NCI-H774 (cell line): ENCODE results near the gene NUP153.
"Not testable (repeated sequence)": the region's sequence is repeated elsewhere in the genome, so short reads cannot be mapped to it uniquely, and the experiment has no call there.

Experiments
- DNase-seq: peaks from one replicate; lab custom pipeline; 2025; lab: John Stamatoyannopoulos, UW

NUP153 gene

GRCh38 chr6:17601386-17601703, 105.4 kb downstream of the NUP153 start:
- DNase-seq: no peak

DNA sequence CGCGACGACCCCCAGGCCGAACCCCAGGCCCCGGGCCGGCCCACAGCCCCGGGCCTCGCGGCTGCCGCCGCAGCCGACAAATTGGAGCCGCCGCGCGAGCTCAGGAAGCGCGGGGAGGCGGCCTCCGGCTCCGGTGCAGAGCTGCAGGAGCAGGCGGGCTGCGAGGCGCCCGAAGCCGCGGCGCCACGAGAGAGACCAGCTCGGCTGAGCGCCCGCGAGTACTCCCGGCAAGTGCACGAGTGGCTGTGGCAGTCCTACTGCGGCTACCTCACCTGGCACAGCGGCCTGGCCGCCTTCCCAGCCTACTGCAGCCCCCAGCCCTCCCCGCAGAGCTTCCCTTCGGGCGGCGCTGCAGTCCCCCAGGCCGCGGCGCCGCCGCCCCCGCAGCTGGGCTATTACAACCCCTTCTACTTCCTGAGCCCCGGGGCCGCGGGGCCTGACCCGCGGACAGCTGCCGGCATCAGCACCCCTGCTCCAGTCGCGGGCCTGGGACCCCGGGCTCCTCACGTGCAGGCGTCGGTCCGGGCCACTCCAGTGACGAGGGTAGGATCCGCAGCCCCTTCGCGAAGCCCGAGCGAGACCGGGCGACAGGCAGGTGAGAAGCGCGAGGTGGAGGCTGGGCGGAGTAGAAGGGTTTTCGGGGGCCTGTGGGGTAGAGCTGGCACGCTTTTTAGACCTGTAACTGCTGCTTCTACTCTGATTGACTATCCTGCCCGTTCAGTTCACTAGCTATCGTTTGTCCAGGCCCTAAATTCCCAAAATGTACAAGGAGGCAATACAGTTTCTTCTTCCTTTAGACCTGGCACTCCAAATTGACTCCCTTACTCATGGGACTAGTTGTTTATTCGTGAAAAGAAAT, 106.0 kb downstream of the NUP153 start:
- no peak for DNase-seq

GRCh38 chr6:17599877-17600526, 106.7 kb downstream of the NUP153 start, which contains the start of gene FAM8A1:
FAM8A1 (plus strand) TSS chr6:17600302; CDS start chr6:17600410, 108 bp downstream.
- peak; percentile 92 for DNase-seq

- DNase-seq: no peak
Observed at GRCh38 chr6:17596085-17596484, 110.6 kb downstream of the NUP153 start.

- no peak for DNase-seq
Observed at GRCh38 chr6:17593246-17593645, 113.5 kb downstream of the NUP153 start.

- DNase-seq: no peak
Observed at GRCh38 chr6:17591287-17591686, 115.4 kb downstream of the NUP153 start.

DNA sequence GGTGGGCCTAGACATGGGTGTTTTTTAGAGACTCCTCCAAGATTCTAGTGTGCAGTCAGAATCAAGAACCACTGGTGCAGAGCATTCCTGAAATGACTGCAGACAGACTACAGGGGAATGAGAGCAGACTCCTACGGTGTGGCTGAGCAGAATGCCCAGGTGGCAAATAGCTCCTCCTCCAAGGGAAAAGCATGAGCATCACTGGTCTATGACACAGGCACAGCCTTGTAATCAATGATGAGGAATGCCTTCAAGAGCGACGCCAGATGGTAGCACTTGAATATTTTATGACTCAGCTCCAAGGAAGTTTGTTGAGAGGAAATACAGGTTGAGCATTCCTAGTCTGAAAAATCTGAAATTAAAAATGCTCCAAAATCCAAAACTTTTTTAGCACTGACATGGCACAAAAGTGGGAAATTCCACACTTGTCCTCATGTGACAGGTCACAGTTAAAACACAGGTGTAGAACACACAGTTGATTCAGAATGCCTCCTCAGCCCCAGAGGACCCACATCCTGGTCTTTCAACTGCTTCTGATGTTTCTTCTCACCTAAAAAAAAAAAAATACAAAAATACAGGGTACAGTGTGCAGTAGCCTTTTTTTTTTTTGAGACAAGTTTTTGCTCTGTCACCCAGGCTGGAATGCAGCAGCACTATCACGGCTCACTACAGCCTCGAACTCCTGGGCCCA, 117.2 kb downstream of the NUP153 start:
- no peak for DNase-seq

DNA sequence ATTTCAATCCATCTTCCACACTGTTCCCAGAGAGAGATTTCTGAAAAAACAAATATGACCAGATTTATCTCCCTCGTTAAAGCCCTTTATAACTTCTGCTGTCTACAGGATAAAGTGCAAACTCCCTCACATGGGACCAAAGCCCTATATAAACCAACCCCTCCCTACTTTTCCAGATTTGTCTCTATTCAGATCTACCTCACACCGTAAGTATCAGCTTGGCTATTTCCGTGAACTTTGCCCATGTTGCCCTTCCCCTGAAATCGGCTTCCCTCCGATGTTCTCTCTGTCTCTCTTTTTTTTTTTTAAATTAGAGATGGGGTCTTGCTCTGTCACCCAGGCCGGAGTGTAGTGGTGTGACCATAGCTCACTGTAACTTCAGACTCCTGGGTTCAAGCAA, 118.7 kb downstream of the NUP153 start:
- no peak for DNase-seq

- DNase-seq: not testable (repeated sequence)
Observed at GRCh38 chr6:17586623-17587022, 120.1 kb downstream of the NUP153 start.

DNA sequence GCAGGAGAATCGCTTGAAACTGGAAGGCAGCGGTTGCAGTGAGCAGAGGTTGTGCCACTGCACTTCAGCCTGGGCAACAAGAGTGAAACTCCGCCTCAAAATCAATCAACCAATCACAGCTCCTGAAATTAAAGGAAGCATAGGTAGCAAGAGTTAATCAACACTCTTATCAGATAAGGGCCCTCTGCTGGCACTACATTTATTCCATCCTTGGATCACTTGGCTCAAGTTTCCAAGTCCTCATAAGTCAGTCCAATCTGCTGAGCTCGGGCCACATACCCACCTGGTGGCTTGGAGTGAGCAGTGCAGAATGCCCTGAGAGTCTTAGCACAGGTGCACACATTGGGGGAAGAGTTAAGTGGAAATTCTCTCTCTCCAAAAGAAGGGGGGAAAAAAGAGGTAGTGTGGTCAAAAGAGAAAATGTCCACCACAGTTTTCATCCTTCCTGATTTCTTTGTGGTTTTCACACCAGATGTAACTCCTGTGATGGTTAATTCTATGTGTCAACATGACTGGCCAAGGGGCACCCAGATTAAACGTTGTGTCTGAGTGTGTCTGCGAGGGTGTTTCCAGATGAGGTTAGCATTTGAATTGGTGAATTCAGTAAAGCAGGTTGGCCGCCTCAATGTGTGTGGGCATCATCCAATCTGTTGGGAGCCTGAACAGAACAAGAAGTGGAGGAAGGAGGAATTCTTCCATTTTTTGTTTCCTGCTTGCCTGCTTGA, 120.8 kb downstream of the NUP153 start:
- DNase-seq: no peak

DNA sequence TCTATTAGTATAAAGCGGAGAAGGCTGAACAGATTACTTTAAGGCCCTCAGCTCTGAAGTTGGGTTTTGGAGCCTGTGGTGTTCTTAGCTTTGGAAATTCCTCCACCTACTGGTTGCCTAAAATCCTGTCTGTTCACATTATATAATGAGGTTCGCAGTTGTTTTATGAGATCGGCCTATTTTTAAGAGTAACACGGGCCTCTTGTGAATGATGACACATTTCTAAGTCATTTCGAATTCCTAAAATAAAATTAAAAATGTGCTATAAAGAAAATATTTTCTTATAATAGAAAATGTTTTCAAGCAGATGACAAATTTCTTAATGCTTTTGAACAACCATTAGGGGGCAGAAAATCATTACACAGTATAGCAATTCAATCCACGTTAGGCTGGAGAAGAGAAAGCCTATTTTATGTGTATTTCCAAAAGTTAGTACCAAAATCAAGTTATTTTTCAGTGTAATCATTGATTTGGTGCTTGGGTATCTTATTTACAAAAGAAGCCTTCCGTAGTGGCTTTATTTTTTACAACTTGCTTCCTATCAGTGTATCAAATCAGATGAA, 122.4 kb downstream of the NUP153 start:
- peak; percentile 55 for DNase-seq

GRCh38 chr6:17583811-17584210, 122.9 kb downstream of the NUP153 start:
- no peak for DNase-seq

DNA sequence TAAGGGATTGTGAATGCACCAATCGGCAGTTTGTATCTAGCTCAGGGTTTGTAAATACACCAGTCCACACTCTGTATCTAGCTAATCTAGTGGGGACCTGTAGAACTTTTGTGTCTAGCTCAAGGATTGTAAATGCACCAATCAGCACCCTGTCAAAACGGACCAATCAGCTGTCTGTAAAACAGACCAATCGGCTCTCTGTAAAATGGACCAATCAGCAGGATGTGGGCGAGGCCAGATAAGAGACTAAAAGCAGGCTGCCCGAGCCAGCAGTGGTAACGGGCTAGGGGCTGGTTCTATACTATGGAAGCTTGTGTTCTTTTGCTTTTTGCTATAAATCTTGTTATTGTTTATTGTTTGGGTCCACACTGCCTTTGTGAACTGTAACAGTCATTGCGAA, 125.4 kb downstream of the NUP153 start:
- DNase-seq: not testable (repeated sequence)

- no peak for DNase-seq
Observed at GRCh38 chr6:17580518-17581048, 126.1 kb downstream of the NUP153 start.

DNA sequence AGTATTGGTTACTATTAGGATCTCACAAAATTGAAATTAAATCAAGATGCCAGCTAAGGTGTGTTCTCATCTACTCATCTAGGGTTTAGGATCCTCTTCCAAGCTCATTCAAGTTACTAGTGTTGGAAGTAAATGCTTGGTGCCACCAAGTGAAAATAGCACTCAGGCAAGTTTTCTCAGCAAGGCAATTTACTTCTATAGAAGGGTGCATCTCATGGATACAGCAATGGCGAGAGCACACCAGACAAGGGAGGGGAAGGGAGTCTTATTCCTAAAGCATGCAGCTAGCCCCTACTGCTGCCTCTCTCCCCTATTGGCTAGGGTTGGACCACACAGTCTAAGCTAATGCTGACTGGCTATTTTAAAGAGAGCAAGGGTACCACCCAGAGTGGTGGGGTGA, 129.7 kb downstream of the NUP153 start:
- no peak for DNase-seq

DNA sequence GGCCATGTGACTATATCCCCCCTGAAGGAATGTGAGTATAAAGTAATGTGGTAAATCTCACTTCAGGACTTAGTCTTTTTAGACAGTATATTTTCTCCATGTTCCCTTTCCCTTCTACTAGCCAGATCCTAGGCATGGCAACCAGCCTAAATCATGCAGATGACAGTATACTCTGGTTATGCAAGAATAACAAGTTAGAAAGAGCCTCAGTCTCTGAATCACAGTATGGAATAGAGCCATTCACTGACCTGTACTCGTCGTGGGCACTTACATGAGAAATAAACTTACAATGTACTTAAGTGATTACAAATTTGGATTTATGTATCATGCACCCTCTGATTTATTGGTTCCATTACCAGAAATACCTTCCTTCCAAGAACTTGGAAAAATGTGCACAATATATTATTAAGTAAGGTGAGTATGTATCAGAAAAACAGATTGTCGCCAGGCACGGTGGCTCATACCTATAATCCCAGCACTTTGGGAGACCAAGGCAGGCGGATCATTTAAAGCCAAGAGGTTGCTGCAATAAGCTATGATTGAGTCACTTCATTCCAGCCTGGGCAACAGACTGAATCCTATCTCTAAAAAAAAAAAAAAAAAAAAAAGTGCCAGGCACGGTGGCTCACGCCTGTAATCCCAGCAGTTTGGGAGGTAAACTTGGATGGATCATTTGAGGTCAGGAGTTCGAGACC, 131.7 kb downstream of the NUP153 start:
- no peak for DNase-seq

DNA sequence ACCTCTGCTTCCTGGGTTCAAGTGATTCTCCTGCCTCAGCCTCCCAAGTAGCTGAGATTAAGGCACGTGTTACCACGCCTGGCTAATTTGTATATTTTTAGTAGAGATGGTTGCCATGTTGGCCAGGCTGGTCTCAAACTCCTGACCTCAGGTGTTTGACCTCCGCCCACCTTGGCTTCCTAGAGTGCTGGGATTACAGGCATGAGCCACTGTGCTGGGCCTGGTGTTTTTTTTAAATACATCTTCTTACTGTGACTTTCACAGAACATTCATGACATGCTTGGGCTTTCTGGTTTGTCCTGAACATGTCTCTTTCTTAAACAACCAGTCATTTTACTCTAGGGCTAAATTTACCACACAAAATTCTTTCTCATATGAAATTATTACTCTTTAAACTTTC, 141.3 kb downstream of the NUP153 start:
- DNase-seq: no peak
